Measurements from ENCODE around the gene TMCO1.

DNA sequence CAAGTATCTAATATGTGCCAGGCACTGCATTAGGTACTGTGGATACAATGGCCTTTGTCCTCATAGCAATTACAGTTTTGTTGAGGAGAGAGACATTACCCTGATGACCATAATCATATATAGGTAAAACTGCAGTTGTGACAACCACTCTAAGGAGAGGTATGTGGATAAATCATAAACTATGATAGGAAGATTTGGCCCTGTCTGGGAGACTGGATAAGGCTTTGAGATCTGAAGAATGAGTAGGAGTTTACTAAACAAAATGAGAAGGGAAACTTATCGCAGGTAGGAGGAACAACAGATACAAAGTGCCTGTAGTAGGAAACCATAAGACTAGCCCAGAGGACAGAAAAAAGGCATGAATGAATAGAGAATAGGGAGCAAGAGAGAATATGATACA, 4.4 kb downstream of the TMCO1 start:
- TF ChIP-seq, protein P1, sequence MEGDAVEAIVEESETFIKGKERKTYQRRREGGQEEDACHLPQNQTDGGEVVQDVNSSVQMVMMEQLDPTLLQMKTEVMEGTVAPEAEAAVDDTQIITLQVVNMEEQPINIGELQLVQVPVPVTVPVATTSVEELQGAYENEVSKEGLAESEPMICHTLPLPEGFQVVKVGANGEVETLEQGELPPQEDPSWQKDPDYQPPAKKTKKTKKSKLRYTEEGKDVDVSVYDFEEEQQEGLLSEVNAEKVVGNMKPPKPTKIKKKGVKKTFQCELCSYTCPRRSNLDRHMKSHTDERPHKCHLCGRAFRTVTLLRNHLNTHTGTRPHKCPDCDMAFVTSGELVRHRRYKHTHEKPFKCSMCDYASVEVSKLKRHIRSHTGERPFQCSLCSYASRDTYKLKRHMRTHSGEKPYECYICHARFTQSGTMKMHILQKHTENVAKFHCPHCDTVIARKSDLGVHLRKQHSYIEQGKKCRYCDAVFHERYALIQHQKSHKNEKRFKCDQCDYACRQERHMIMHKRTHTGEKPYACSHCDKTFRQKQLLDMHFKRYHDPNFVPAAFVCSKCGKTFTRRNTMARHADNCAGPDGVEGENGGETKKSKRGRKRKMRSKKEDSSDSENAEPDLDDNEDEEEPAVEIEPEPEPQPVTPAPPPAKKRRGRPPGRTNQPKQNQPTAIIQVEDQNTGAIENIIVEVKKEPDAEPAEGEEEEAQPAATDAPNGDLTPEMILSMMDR (conservative IDR thresholded peaks at IDR 0.05) = no peak
- TF ChIP-seq ZFX (IDR thresholded peaks at IDR 0.05) = no peak

Measured in C4-2B (cell line).